K562 (cell line): ENCODE results near the gene ITPK1.

Experiments
- E2F4 ChIP-seq: sonication (generic); formaldehyde crosslinking; IDR thresholded peaks from 2 replicates; pipeline ENCODE4 v1.8.0; 2022; ENCODE audit warnings: mild to moderate bottlenecking, low read depth, missing genetic modification reagents
- POLR2AphosphoS5 ChIP-seq: IDR thresholded peaks from 2 replicates; pipeline ENCODE4 v1.6.1; 2011; ENCODE audit warnings: mild to moderate bottlenecking, low read depth, low read length, moderate library complexity; ENCODE audit not compliant: control insufficient read depth, insufficient read depth
- PREB ChIP-seq: sonication (generic); formaldehyde crosslinking; IDR thresholded peaks from 2 replicates; pipeline ENCODE4 v1.8.1; 2023; ENCODE audit warnings: mild to moderate bottlenecking, missing genetic modification reagents
- TF ChIP-seq, protein P1 (sequence below), 2 experiments: IDR thresholded peaks; 2 replicates each; pipeline ENCODE4 v1.6.1; 2011; ENCODE audit warnings: borderline replicate concordance in 1 of 2, control low read depth in 1 of 2, low read depth in 1 of 2, low read length in 1 of 2, mild to moderate bottlenecking in 1 of 2, mixed read lengths in 1 of 2, moderate library complexity in 1 of 2; ENCODE audit not compliant: insufficient read depth in 1 of 2, insufficient read length in 1 of 2, poor library complexity in 1 of 2, severe bottlenecking in 1 of 2; ENCODE audit errors: extremely low read depth in 1 of 2

GRCh38 chr14:93105362-93105761, 10.4 kb downstream of the ITPK1 start:
- TF ChIP-seq PREB (CRISPR knock-in tag) (no peak), POLR2AphosphoS5 (no peak), E2F4 (CRISPR knock-in tag) (no peak)
- TF ChIP-seq, protein P1, sequence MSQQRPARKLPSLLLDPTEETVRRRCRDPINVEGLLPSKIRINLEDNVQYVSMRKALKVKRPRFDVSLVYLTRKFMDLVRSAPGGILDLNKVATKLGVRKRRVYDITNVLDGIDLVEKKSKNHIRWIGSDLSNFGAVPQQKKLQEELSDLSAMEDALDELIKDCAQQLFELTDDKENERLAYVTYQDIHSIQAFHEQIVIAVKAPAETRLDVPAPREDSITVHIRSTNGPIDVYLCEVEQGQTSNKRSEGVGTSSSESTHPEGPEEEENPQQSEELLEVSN (IDR thresholded peaks at IDR 0.05; ENCODE audit: borderline replicate concordance in 1 of 2, extremely low read depth in 1 of 2, insufficient read depth in 1 of 2, insufficient read length in 1 of 2, low read depth in 1 of 2, low read length in 1 of 2, poor library complexity in 1 of 2, severe bottlenecking in 1 of 2): no peak
